Endothelial cell of umbilical vein (primary cell): ENCODE results near the gene TRAF1. TPM values are rescaled to one million over a fixed set of nuclear protein-coding genes. Genes with fewer than 3 reads are reported as not detected.

Experiments used
- BruUV-seq: library from RNA; stranded (reverse); fragments of 400-500 nt; replicated peaks from 2 replicates; lab custom pipeline; 2021; lab: Mats Ljungman, UMichigan
- CTCF ChIA-PET: fragments of 300-600, 350-600 bp; sonication (Branson Sonifier 250); formaldehyde crosslinking; loops from one replicate; lab custom pipeline; 2021; ENCODE audit warnings: antibody characterized with exemption, inconsistent platforms; lab: Charles Lee
- POLR2A ChIA-PET: fragments of 300-600, 350-600 bp; sonication (Branson Sonifier 250); formaldehyde crosslinking; loops from one replicate; lab custom pipeline; 2021; ENCODE audit warnings: antibody characterized with exemption, inconsistent platforms; lab: Charles Lee
- DNase-seq: peaks from one replicate; pipeline ENCODE4 v3.0.0-alpha.2; 2011; ENCODE audit warnings: low read depth, low spot score
- FAIRE-seq: peaks from 2 replicates; lab custom pipeline; 2011; peaks lifted over from hg19 to GRCh38; lab: Jason Lieb, UNC
- H2AFZ ChIP-seq: 2 replicates; pipeline ENCODE4 v1.6.0; 2012; ENCODE audit warnings: low read depth, low read length, control low read depth, inconsistent platforms
- H3K27ac ChIP-seq: 2 replicates; pipeline ENCODE4 v1.5.1; 2011; ENCODE audit warnings: low read depth, mild to moderate bottlenecking, control low read depth, low read length, moderate library complexity; ENCODE audit not compliant: insufficient read depth
- H3K27me3 ChIP-seq, 2 experiments: 2 replicates each; pipeline versions ENCODE4 v1.6.0 to v1.6.1; 2011; ENCODE audit warnings: low read length in 2 of 2, mixed read lengths in 1 of 2; ENCODE audit not compliant: control insufficient read depth in 2 of 2, insufficient read depth in 2 of 2
- H3K36me3 ChIP-seq, 2 experiments: 2 replicates in 1 of 2; 3 replicates in 1 of 2; pipeline ENCODE4 v1.5.1; 2011; ENCODE audit warnings: low read length in 2 of 2, mild to moderate bottlenecking in 1 of 2, moderate library complexity in 1 of 2; ENCODE audit not compliant: control insufficient read depth in 2 of 2, insufficient read depth in 2 of 2; ENCODE audit errors: extremely low read depth in 1 of 2
- H3K4me1 ChIP-seq: 3 replicates; pipeline ENCODE4 v1.5.1; 2011; ENCODE audit warnings: mild to moderate bottlenecking, low read length; ENCODE audit not compliant: control insufficient read depth, insufficient read depth; ENCODE audit errors: extremely low read depth
- H3K4me2 ChIP-seq: 2 replicates; pipeline ENCODE4 v1.6.1; 2011; ENCODE audit warnings: low read length, control low read depth, mixed read lengths; ENCODE audit not compliant: insufficient read depth
- H3K4me3 ChIP-seq, 3 experiments: fragments of 200-600 bp in 1 of 3; sonication (generic), shearing (Covaris generic) in 1 of 3; replicated peaks in 1 of 3; 2 replicates each; pipeline ENCODE4 v1.5.1; 2011 to 2016; ENCODE audit warnings: control low read depth in 3 of 3, low read length in 3 of 3, mild to moderate bottlenecking in 2 of 3, inconsistent platforms in 1 of 3, low read depth in 1 of 3, moderate library complexity in 1 of 3; ENCODE audit not compliant: insufficient read depth in 1 of 3
- H3K79me2 ChIP-seq: 2 replicates; pipeline ENCODE4 v1.6.0; 2012; ENCODE audit warnings: low read length, inconsistent platforms; ENCODE audit not compliant: control insufficient read depth, insufficient read depth
- H3K9ac ChIP-seq: replicated peaks from 2 replicates; pipeline ENCODE3; 2011; ENCODE audit warnings: low read length, control low read depth; ENCODE audit not compliant: insufficient read depth; ENCODE audit errors: extremely low read depth
- H3K9me1 ChIP-seq: replicated peaks from 3 replicates; pipeline ENCODE4 v1.6.0; 2011; ENCODE audit warnings: mild to moderate bottlenecking, low read length; ENCODE audit not compliant: control insufficient read depth, insufficient read depth; ENCODE audit errors: extremely low read depth
- H3K9me3 ChIP-seq: replicated peaks from 2 replicates; pipeline ENCODE4 v1.5.1; 2012; ENCODE audit warnings: low read length, inconsistent platforms; ENCODE audit not compliant: control insufficient read depth, insufficient read depth
- H4K20me1 ChIP-seq: replicated peaks from 2 replicates; pipeline ENCODE3; 2011; ENCODE audit warnings: mild to moderate bottlenecking, low read length; ENCODE audit not compliant: control insufficient read depth, insufficient read depth; ENCODE audit errors: extremely low read depth
- CTCF ChIP-seq, 2 donors: IDR thresholded peaks; 1 replicate in 1 of 2; 2 replicates in 1 of 2; pipeline ENCODE4 v1.5.1; 2011; ENCODE audit warnings: low read length in 2 of 2, mild to moderate bottlenecking in 2 of 2, moderate library complexity in 2 of 2, control low read depth in 1 of 2, inconsistent platforms in 1 of 2, low read depth in 1 of 2; ENCODE audit not compliant: insufficient read depth in 1 of 2; ENCODE audit errors: extremely low read depth in 1 of 2
- EZH2 ChIP-seq: IDR thresholded peaks from 2 replicates; pipeline ENCODE4 v1.6.1; 2012; ENCODE audit warnings: borderline replicate concordance, low read depth, mild to moderate bottlenecking, moderate library complexity, low read length, inconsistent platforms; ENCODE audit not compliant: severe bottlenecking
- FOS ChIP-seq: IDR thresholded peaks from 2 replicates; pipeline ENCODE4 v1.6.1; 2011; ENCODE audit warnings: mild to moderate bottlenecking, low read length, moderate library complexity, borderline replicate concordance; ENCODE audit not compliant: insufficient read depth
- GATA2 ChIP-seq: IDR thresholded peaks from 2 replicates; pipeline ENCODE4 v1.7.0; 2011; ENCODE audit warnings: low read depth, mild to moderate bottlenecking, moderate library complexity, mixed read lengths, low read length; ENCODE audit not compliant: insufficient read length, insufficient read depth
- JUN ChIP-seq: IDR thresholded peaks from 2 replicates; pipeline ENCODE4 v1.6.1; 2011; ENCODE audit warnings: borderline replicate concordance, low read depth; ENCODE audit not compliant: insufficient read length, insufficient read depth
- MAX ChIP-seq: IDR thresholded peaks from 2 replicates; pipeline ENCODE4 v1.6.1; 2011; ENCODE audit not compliant: insufficient read depth, insufficient read length
- MYC ChIP-seq: IDR thresholded peaks from one replicate; pipeline ENCODE4 v1.6.1; 2011; ENCODE audit warnings: mild to moderate bottlenecking, low read depth, low read length
- POLR2A ChIP-seq: IDR thresholded peaks from 2 replicates; pipeline ENCODE4 v1.6.1; 2012; ENCODE audit warnings: low read depth, mild to moderate bottlenecking, control low read depth, low read length
- POLR2AphosphoS5 ChIP-seq: IDR thresholded peaks from 2 replicates; pipeline ENCODE4 v1.6.1; 2012; ENCODE audit warnings: low read depth, mild to moderate bottlenecking, control low read depth, low read length, moderate library complexity; ENCODE audit not compliant: insufficient read depth
- dilution Hi-C: fragments of 300-500 bp; cut with MboI; formaldehyde crosslinking; loops from one replicate; pipeline ENCODE4 v1.15.0; 2019; ENCODE audit warnings: low sequenced_read_pairs; ENCODE audit not compliant: extremely low pct_ligation_motif_present
- intact Hi-C: fragments of 100-400 bp; cut with micrococcal nuclease; formaldehyde crosslinking; loops from one replicate; pipeline ENCODE4 v1.10.0; 2022
- polyA plus RNA-seq, 4 experiments: library from polyadenylated mRNA; depleted of rRNA in 3 of 4; stranded (reverse) in 3 of 4; unstranded in 1 of 4; fragments of >200 nt; gene quantifications; 2 replicates each; pipeline versions ENCODE4 v1.2.1 to v1.2.3, GENCODE V29; 2011 to 2012; ENCODE audit warnings: missing spikeins in 1 of 4
- total RNA-seq: library from RNA; stranded (reverse); gene quantifications from 2 replicates; pipeline ENCODE4 v1.2.3, GENCODE V29; 2021

TRAF1 gene
- total and polyA plus RNA-seq, 2 donors (not counting 3 experiments of a cell fraction or from before 2014, with no cell fraction given): 2.0 to 2.6 TPM

- H3K9me1 ChIP-seq: no peaks in the 10 kb centered on the region
- dilution Hi-C loops (no loop called here), intact Hi-C loops (loop anchor here (1.0 kb wide), 1 partner anchor 32 kb away; no protein-coding TSS in a partner anchor)
- no peaks in the 10 kb centered on the region for H4K20me1 ChIP-seq
- no peak for DNase-seq
- BruUV-seq: no TSS peak
- H3K4me1 ChIP-seq: peaks cover 25% of the 10 kb centered on the region
- no peaks in the 10 kb centered on the region for H3K36me3 ChIP-seq
- peak; percentile 53 for FAIRE-seq
- no peaks in the 10 kb centered on the region for H3K79me2 ChIP-seq
- H3K4me3 ChIP-seq: no peak overlapping the region
- no peak overlapping the region for H3K27ac ChIP-seq
- TF ChIP-seq MYC (no peak), GATA2 (no peak), POLR2A (no peak), POLR2AphosphoS5 (no peak), EZH2 (no peak), MAX (no peak), FOS (no peak), JUN (no peak), CTCF (IDR thresholded peaks at IDR 0.05; ENCODE audit: extremely low read depth in 1 of 2, insufficient read depth in 1 of 2, low read depth in 1 of 2, low read length in 2 of 2) (no peak)
- H3K27me3 ChIP-seq: no peaks in the 10 kb centered on the region
- peak overlapping the region; percentile 27 for H2AFZ ChIP-seq
- H3K9me3 ChIP-seq: no peaks in the 10 kb centered on the region
- ChIA-PET POLR2A (no interaction called here), CTCF (interaction anchor here (1.9 to 2.9 kb wide), 3 partner anchors 23 to 43 kb away, joined by 5 to 14 read pairs (median 8); no protein-coding TSS in a partner anchor)
- no peak overlapping the region for H3K4me2 ChIP-seq
- H3K9ac ChIP-seq: no peak overlapping the region
Observed at GRCh38 chr9:120893611-120894307, 32.8 kb downstream of the TRAF1 start.
